GM18499 (cell line): ENCODE results near the gene ITGAE.

Source experiments
- ATAC-seq: cut with Tn5 transposase; IDR thresholded peaks from one replicate; pipeline ENCODE4 v1.9.1; 2021; ENCODE audit warnings: moderate number of reproducible peaks; ENCODE audit not compliant: insufficient read depth, unreplicated experiment

The ITGAE gene

DNA sequence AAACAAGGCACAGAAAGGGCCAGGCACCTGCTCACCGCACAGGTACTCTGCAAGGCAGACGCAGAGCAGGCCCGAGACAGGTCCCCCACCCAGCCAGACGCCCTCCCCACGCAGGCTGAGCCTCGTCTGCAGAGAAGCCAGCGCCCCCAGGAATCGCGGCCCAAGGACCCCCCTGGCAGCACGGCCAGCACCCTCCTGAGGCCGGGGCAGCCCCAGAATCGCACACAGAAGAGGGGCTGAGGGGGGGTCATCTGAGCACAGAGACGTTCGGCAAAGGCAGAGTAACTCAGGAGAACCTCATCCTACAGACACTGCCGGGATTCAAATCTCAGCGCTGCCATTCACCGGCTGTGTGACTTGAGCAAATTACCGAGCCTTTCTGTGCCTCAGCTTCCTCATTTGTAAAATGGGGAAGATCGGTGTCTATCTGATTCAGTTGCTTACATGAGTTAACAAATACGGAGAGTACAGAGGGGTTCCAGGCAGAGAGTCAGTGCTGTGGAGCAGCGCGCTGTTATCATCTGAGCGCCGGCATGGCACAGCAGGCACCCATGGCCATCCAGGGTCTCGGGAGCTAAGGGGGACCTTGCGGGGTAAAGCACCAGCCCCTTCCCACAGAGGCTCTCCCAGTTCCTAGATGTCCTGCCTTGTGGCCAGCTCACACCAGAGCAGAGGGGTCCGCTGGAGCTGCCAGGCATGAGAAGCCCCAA lies 122.0 kb downstream of the ITGAE start:
- ATAC-seq, result no peak

DNA sequence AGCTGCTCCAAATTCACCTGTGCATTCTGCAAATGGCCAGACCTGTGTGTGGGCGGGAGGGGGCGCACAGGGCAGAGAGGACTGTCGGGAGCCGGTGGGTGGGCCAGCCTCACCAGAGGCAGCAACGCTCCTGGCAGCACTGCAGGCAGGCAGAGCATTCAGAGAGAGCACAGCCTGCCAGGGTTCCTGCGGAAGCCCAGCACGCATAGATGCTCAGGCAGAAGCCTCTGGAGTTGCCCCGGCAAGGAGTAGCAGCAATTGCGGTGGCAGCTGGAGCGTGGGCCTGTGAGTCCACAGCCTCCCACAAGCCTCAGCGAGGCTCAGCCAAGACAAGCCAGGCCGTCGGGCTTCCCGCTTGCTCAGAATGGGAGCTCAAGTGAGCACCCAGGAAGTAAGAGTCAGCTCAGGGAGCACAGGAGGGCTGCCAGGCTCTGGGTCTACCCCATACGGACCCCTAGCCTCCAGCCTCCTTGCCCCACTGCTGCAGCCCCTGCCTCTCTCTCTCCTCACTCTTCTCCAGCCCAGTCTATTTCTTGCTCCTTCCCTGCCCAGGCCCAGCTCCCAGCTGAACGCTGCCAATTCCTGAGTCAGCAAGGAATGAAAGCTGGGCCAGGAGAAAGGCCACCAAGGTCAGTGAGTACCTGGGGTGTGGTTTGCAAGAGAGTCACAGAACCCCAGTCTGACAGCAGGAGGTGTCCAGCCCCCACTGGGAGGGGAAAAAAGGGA lies 122.7 kb downstream of the ITGAE start:
- ATAC-seq, result no peak

DNA sequence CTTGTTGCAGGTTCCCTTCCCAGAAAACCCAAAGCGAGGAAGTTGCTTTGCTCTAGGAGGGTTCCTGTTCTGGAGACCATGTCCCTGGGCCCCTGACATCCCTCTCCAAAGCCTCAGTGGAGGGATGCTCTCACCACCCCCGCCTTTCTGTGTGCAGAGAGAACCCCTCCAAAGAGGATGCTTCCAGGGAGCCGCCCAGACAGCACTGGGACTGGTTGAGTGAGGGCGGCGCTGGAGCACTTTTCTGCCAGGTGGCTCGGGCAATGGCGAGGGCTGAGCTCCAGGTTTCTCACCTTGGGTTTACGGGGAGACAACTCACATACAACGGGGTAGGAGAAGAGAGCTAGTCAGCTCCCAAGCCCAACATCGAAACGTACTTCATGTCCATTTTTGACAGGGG lies 125.1 kb downstream of the ITGAE start:
- ATAC-seq, result no peak

DNA sequence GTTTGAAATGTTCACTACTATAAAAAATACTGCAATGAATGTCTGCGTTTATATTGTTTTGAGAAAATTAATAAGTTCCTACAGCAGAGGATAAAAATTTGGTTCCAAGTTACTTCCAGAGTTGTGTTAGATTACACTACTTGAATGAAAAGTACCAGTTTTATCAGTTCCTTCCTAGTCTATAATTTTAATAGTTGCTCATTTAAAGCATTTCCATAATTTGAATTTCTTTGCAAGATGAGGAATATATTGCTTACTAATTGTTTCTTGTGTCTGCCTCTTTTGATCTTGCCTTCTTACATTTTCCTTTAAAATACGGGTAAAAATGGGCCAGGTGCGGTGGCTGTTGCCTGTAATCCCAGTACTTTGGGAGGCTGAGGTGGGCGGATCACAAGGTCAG lies 128.4 kb downstream of the ITGAE start:
- no peak for ATAC-seq

DNA sequence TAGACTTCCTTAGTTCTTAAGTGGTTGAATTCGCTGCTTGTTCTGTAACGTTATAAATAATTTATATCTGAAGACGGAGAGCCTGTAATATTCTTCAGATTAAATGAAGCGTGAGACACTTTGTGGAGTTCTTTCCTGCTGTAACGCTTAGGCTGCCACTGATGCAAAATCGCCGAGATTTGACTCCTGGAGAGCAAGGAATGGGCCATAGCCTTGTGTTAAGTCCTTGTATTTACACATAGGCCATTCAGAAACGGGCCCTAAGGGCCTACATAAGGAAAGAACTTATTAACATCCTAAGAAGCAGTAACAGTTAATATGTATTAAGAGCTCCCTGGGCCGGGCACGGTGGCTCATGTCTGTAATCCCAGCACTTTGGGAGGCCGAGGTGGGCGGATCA lies 131.4 kb downstream of the ITGAE start:
- ATAC-seq, result no peak

DNA sequence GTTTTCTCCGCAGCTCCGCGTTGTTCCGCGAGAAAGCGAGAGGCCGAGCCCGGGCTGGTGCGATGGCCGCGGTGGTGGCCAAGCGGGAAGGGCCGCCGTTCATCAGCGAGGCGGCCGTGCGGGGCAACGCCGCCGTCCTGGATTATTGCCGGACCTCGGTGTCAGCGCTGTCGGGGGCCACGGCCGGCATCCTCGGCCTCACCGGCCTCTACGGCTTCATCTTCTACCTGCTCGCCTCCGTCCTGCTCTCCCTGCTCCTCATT lies 132.0 kb downstream of the ITGAE start:
- ATAC-seq, result no peak

DNA sequence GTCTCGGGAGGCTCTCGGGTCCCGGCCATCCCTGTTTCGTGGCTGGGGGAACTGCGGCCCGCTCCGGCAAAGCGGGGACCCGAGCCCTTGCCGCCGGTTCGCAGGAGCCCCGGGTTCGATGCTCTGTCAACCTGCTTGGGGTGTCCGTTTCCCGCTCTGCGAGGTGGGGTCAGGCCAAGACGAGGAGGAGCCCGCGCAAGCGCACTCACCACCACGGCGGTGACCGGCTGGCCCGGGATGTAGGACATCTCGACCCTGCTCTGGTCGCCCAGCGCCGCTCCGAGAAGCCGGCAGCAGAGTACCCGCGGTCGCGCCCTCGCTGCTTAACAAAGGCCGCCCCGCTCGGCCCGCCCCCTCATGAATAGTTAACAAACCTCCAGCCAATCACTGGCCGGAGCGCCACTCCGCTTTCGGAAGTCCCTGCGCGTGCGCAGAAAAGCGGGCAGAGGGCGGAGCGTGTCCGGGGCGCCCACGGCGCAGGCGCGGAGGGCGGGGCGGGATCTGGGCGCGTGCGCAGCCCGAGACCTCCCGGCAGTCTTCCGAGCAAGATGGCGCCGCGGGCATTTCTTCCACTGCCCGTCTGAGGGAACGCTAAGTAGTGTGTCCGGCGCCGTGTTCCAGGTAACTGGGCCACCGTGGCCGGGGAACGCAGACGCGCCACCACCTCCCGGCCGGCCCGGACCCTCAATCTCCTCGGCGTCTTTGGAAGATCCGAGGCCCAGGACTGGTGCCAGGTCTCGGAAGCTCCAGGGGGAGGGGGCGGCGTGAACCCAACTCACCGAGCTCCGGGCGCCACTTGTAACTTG lies 132.5 kb downstream of the ITGAE start, which contains the start of the genes EMC6 and TAX1BP3:
Gene EMC6 (plus strand): TSS at position 534 of the 806 bp plus-strand sequence. CDS start 335 bp downstream, outside the sequence.
Gene TAX1BP3 (minus strand): TSS at position 300 of the 806 bp plus-strand sequence. CDS start 52 bp downstream, at position 248.
- peak; percentile 58 for ATAC-seq

DNA sequence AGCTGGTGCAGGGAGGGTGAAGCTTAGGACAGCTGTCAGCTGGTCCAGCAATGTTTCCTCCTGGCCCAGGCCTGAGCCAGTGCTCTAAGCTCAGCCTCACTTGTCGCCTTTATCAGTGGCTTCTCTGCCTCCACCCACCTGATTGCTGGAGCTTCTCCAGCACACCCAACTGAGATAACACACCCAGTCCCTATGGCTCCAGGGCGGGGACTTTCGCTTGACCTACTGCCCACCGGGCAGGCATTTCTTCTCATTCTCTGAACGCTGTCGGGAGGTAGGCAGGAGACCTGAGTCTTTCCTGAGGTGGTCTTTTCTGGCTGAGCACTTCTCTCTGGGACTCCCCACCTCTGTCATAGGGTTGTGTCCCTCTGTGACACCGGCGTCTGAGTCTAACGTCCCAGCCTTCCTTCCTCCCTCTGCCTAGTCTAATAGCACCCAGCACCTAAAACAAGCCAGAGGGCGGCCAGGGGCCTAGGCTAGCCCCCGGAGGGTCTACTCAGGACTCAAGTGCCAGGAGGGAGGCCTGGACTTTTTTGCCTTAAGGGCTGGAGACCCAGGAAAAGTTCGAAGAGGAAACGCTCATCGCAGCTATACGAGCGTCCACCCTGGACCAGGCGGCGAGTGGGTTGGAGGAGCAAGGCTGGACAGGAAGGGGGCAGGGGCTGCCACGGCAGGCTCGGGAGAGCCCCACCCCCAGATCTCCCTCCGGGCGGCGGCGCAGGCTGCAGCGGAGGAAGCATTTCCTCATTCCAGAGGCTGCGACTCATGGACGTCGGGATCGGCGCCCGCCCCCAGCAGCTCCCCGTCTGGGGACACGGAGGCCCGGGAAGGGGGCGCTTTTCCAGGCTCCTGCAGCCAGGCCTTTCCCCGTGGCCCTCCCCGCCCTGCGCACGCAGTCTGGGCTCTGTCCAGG lies 133.4 kb downstream of the ITGAE start:
- ATAC-seq, result no peak

DNA sequence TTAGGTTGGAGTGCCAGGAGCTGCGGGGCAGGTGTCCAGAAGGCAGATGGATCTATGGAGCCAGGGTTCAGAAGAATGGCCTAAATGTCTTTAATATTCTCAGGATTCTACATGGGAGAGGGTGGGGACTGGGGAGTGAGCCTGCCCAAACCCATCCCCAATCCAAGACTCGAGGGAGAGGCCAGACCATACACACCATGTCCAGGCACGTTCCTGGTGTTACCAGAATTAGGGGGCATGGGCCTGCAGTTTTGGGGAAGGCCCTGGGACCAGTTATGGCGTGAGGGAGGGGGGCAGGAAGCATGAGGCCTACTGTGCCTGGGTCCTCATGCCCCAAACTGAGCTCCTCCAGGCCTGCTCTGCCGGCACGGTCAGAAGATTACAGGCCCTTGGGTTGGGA lies 134.5 kb downstream of the ITGAE start:
- no peak for ATAC-seq

DNA sequence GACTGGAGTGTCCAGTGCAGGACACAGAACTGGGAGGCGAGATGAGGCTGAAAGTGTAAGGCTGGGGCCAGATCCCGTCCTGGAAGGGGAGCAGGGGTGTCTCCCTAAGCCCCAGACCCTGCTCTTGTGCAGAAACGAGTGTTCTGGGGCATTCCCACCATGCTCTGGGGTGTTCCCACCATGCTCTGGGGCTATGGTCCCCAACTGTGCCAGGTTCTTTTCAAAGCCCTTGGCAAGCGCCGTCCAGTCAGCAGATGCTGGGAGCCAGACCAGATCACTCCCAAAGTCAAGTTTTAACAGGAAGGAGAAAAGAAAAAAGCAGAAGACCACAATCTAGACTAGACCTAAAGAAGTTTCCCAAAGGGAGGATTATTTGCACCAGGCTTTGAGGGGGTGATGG lies 135.2 kb downstream of the ITGAE start:
- no peak for ATAC-seq
